ENCODE data around the gene KIF6. TPM values are rescaled to one million over a fixed set of nuclear protein-coding genes. Genes with fewer than 3 reads are reported as not detected.

KIF6 gene
- polyA plus RNA-seq, 3 donors = not detected

GRCh38 chr6:39499053-39499452 is 226.2 kb downstream of the KIF6 start:
- H3K9me3 Mint-ChIP-seq = peaks cover 15 to 38% (median 27%) of the 10 kb centered on the region in 7 donors
- H3K4me1 ChIP-seq (ENCODE audit: control insufficient read depth in 1 of 2, insufficient read depth in 2 of 2, low read length in 2 of 2) = no peaks in the 10 kb centered on the region
- H3K27me3 ChIP-seq (ENCODE audit: control insufficient read depth in 2 of 2, insufficient read depth in 2 of 2, low read length in 2 of 2) = no peaks in the 10 kb centered on the region
- H3K36me3 ChIP-seq (replicated peaks in 1 of 2; ENCODE audit: control insufficient read depth in 1 of 2, insufficient read depth in 2 of 2, low read length in 2 of 2) = no peaks in the 10 kb centered on the region
- H3K4me2 ChIP-seq (replicated peaks; ENCODE audit: extremely low read depth, low read length, poor library complexity, severe bottlenecking) = no peak overlapping the region
- H3K36me3 Mint-ChIP-seq = no peaks in the 10 kb centered on the region
- no peaks in the 10 kb centered on the region for H3K4me1 Mint-ChIP-seq
- H3K27ac ChIP-seq (ENCODE audit: low read depth in 1 of 2, low read length in 2 of 2) = no peak overlapping the region
- no peak for TF ChIP-seq CTCF (IDR thresholded peaks at IDR 0.05)
- no peak for DNase-seq
- H3K4me3 ChIP-seq (replicated peaks in 1 of 3; ENCODE audit: low read depth in 2 of 3, low read length in 3 of 3) = no peak overlapping the region
- no peak overlapping the region for H2AFZ ChIP-seq (ENCODE audit: insufficient read depth, low read depth, low read length, poor library complexity, severe bottlenecking)
- H3K4me3 Mint-ChIP-seq = no peak overlapping the region
- H3K9ac ChIP-seq (ENCODE audit: insufficient read depth, low read length, poor library complexity, severe bottlenecking) = no peak overlapping the region
- no peaks in the 10 kb centered on the region for H3K79me2 ChIP-seq (ENCODE audit: insufficient read depth, low read length)
- H4K20me1 ChIP-seq (ENCODE audit: insufficient read depth, low read length) = no peaks in the 10 kb centered on the region
- intact Hi-C loops (cut with micrococcal nuclease) = no loop called here
- H3K27ac Mint-ChIP-seq = no peak overlapping the region
- H3K27me3 Mint-ChIP-seq (ENCODE audit: low read depth in 3 of 3) = peaks cover 0 to 4% (median 4%) of the 10 kb centered on the region in 3 donors
- H3K9me3 ChIP-seq (replicated peaks in 1 of 2; ENCODE audit: control insufficient read depth in 1 of 2, insufficient read depth in 1 of 2, low read length in 2 of 2) = peaks cover 10 to 22% of the 10 kb centered on the region in 2 donors

DNA sequence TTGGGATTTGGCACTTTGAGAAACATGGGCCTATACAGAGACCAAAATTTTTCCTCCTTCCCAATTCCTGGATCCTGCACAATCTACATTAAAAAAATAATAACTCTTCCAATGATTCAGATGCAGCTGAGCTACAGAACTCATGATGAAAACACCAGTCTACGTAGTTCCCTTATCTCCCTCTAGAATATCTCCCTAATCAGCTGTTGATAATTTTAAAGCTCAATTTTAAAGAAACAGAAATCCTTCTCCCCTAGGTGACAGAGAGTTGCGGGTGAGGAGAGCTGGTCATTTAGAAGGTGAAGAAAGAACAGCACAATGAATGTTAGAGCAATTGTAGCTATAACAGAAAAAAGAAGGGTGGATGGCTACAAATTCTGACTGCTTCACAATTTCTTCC is 227.1 kb downstream of the KIF6 start:
- Histone ChIP-seq H3K79me2 (ENCODE audit: insufficient read depth, low read length) (no peaks in the 10 kb centered on the region), H3K27me3 (ENCODE audit: control insufficient read depth in 2 of 2, insufficient read depth in 2 of 2, low read length in 2 of 2) (no peaks in the 10 kb centered on the region), H3K36me3 (replicated peaks in 1 of 2; ENCODE audit: control insufficient read depth in 1 of 2, insufficient read depth in 2 of 2, low read length in 2 of 2) (no peaks in the 10 kb centered on the region), H2AFZ (ENCODE audit: insufficient read depth, low read depth, low read length, poor library complexity, severe bottlenecking) (no peak overlapping the region), H3K4me2 (replicated peaks; ENCODE audit: extremely low read depth, low read length, poor library complexity, severe bottlenecking) (no peak overlapping the region), H4K20me1 (ENCODE audit: insufficient read depth, low read length) (no peaks in the 10 kb centered on the region), H3K9ac (ENCODE audit: insufficient read depth, low read length, poor library complexity, severe bottlenecking) (no peak overlapping the region), H3K4me3 (replicated peaks in 1 of 3; ENCODE audit: low read depth in 2 of 3, low read length in 3 of 3) (no peak overlapping the region), H3K9me3 (replicated peaks in 1 of 2; ENCODE audit: control insufficient read depth in 1 of 2, insufficient read depth in 1 of 2, low read length in 2 of 2) (peaks cover 10 to 22% of the 10 kb centered on the region in 2 donors), H3K27ac (ENCODE audit: low read depth in 1 of 2, low read length in 2 of 2) (no peak overlapping the region), H3K4me1 (ENCODE audit: control insufficient read depth in 1 of 2, insufficient read depth in 2 of 2, low read length in 2 of 2) (no peaks in the 10 kb centered on the region)
- TF ChIP-seq CTCF (IDR thresholded peaks at IDR 0.05) = no peak
- H3K9me3 Mint-ChIP-seq = peaks cover 10 to 30% (median 21%) of the 10 kb centered on the region in 7 donors
- peaks cover 0 to 3% (median 0%) of the 10 kb centered on the region in 3 donors for H3K27me3 Mint-ChIP-seq (ENCODE audit: low read depth in 3 of 3)
- H3K27ac Mint-ChIP-seq = no peak overlapping the region
- no peaks in the 10 kb centered on the region for H3K4me1 Mint-ChIP-seq
- no peaks in the 10 kb centered on the region for H3K36me3 Mint-ChIP-seq
- no peak overlapping the region for H3K4me3 Mint-ChIP-seq
- no CpG with 5 or more reads among the region's 2 CpGs for WGBS (ENCODE audit: insufficient coverage)
- intact Hi-C loops (cut with micrococcal nuclease) = no loop called here
- no peak for DNase-seq

All from CD14-positive monocyte (primary cell).